ENCODE data around the gene ASCC3.
"Not testable (repeated sequence)": the region's sequence is repeated elsewhere in the genome, so short reads cannot be mapped to it uniquely, and the experiment has no call there.

The ASCC3 gene

GRCh38 chr6:100881707-100882040, 545 bp upstream of the ASCC3 start:
- no peak for DNase-seq

DNA sequence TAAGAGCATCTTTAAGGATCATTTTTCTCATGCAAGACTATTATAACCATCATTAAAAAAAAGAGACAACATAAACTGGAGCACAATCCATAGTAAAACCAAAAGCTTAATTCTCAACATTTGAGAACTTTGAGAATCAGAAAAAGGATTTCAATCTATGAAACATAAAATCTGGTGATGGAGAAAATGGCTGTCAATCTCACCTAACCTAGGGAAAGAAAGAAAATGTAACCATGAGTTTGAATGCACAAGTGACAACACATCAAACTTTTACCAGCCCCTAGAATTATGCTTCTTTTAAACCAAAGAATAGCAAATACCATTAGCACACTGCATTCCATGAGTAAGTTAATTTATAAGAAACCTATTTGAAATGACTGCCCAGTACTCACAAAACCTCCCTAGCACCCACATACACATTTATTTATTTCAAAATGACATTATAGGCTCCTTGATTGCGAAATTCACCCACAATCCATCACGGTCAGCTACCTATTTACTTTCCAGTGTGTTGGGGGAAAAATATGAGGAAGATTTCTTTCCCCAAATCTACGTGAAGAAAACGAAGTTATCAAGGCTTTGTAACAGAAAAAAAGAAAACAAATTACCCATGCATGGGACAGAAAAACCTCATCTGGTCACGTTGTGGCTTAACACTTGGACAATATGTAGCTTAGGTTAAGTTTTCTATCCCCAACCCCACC, 828 bp downstream of the ASCC3 start:
- DNase-seq = no peak

DNA sequence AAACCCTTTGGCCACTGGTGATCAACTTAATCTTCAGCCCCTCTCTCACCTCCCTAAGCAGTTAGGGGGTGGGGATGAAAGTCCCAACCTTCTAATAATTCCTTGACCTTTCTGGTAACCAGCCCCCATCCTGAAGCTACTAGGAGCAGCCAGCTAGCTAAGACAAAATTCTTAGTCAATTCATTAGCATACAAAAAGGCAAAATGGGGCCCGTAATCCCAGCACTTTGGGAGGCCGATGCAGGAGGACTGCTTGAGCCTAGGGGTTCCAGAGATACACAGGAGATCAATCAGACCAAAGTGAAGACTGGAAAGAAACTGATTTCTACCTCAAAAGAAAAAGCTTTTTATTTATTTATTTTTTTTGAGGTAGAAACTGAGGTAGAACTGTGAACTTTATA, 1.8 kb downstream of the ASCC3 start:
- no peak for DNase-seq

DNA sequence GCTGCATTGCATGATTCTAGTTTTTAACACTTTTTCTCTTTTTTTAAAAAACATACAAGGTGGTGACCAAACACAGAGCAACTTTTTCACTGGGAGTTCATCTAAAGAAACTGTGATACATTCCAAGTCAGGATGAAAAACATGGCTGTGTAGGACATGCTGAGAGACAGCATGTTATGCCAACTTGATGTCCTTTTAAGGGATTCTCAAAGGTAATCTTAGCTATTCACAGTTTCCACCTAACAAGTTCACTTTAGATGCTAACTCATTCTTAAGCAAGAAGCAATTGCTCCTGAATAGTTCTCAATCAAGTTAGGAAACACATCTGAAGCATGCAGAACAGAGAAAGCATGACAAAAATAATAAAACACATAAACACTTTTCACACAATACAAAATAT, 3.3 kb downstream of the ASCC3 start:
- DNase-seq = no peak

GRCh38 chr6:100876251-100876650, 4.9 kb downstream of the ASCC3 start:
- no peak for DNase-seq

DNA sequence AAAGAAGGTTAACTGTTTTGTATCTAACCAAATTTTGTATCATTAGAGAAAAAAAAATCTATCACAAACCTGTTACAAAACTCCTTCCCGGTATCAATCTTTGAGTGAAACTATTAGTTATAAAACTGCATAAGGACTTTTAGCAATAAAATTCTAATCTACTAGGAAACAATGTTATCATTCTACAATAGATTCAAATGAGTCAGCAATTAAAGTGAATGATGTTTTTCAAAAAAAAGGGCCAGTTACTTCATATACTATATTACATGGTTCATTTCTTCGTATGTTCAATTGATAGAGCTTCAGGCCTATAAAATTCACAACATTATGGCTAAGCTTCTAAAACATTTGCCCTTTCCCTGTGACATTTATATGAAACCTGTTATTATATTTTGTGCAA, 15.6 kb downstream of the ASCC3 start:
- DNase-seq = no peak

GRCh38 chr6:100862063-100862462, 19.1 kb downstream of the ASCC3 start:
- DNase-seq = no peak

GRCh38 chr6:100856146-100856545, 25.0 kb downstream of the ASCC3 start:
- no peak for DNase-seq

- DNase-seq = no peak
Observed at GRCh38 chr6:100851819-100852218, 29.3 kb downstream of the ASCC3 start.

- DNase-seq = no peak
Observed at GRCh38 chr6:100850174-100850573, 31.0 kb downstream of the ASCC3 start.

DNA sequence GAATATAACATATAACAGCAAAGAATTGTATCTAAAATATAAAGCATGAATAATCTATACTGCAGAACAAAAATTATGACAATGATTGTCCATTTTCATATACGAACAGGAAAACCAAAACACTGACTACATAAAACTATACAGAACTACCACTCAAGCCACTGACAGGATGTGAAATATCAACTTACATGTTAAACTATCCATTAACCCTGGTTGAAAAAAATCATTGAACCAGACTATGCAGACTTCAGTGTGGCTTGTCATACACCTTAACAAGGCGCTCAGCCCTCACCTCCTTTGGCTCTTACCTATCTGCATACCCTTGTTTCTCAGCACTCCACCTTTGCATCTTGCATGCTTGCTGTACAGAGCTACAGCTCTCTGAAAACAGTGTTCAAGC, 34.9 kb downstream of the ASCC3 start:
- DNase-seq = no peak

DNA sequence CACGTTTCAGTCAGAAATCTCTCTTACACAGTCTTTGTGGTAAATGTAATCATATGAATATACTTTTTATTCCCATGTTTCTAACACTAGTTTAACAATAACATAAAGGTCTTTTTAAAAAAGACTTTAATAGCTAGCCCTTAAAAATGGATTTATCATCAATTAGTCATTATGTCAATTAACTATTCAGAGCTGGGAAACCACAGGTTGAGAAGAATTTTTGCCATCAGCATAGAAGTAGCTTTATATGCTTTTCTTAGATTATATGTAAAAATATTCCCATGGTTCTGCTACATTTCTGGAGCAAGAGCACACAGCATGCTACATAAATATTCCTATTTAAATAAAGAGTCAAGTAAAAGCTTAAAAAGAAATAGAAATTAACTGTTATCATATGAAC, 35.5 kb downstream of the ASCC3 start:
- DNase-seq = no peak

DNA sequence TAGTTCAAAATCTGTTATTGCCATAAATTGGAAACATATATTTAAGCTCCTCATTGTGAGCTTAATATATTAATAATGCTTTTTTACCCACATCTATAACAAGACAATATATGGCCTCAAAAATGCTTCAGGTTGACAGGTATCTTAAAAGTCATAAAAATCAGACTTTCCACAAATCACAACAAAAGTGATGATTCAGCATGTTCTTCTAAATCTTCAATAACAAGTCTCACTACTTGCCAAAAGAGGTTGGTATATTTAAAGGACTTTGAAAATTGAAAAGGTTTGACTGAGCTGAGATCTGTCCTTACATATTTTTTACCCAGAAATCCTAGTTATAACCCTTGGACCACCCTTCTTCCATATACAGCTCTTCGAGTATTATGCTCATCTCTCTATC, 41.7 kb downstream of the ASCC3 start:
- no peak for DNase-seq

- DNase-seq = no peak
Observed at GRCh38 chr6:100838011-100838410, 43.1 kb downstream of the ASCC3 start.

GRCh38 chr6:100833972-100834574, 47.1 kb downstream of the ASCC3 start:
- DNase-seq = no peak

GRCh38 chr6:100829077-100829595, 52.0 kb downstream of the ASCC3 start:
- not testable (repeated sequence) for DNase-seq

GRCh38 chr6:100823041-100823440, 58.1 kb downstream of the ASCC3 start:
- no peak for DNase-seq

DNA sequence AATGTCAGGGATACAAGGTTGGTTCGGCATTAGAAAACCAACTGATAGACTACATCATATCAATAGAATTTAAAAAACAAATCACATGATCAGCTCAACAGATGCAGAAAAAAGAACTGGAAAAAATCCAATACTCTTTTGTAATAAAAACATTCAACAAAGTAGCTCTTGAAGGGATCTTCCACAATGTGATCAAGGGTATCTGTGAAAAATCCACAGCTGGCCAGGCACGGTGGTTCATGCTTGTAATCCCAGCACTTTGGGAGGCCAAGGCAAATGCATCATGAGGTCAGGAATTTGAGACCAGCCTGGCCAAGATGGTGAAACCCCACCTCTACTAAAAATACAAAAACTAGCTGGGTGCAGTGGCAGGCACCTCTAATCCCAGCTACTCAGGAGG, 63.1 kb downstream of the ASCC3 start:
- no peak for DNase-seq

DNA sequence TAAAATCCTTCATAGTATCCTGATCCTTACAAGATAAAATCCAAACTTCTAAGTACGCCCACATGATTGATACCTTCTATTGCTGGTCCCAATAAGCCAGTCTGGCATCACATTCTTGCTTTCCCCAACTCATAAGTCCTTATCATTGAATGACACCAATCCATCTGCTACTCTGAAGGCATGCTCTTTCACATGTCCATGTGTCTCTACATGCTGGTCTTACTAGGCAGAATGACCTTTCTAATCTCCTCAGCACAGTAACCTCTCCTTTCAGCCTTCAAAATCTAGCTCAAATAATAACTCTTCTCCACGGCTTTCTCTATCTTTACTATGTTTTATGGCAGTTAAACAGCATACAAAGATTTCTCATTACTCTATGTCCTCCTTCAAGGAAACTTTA, 71.1 kb downstream of the ASCC3 start:
- DNase-seq = no peak

- DNase-seq = no peak
Observed at GRCh38 chr6:100809346-100809745, 71.8 kb downstream of the ASCC3 start.

- DNase-seq = no peak
Observed at GRCh38 chr6:100808638-100809275, 72.4 kb downstream of the ASCC3 start.

- no peak for DNase-seq
Observed at GRCh38 chr6:100806296-100806695, 74.8 kb downstream of the ASCC3 start.

DNA sequence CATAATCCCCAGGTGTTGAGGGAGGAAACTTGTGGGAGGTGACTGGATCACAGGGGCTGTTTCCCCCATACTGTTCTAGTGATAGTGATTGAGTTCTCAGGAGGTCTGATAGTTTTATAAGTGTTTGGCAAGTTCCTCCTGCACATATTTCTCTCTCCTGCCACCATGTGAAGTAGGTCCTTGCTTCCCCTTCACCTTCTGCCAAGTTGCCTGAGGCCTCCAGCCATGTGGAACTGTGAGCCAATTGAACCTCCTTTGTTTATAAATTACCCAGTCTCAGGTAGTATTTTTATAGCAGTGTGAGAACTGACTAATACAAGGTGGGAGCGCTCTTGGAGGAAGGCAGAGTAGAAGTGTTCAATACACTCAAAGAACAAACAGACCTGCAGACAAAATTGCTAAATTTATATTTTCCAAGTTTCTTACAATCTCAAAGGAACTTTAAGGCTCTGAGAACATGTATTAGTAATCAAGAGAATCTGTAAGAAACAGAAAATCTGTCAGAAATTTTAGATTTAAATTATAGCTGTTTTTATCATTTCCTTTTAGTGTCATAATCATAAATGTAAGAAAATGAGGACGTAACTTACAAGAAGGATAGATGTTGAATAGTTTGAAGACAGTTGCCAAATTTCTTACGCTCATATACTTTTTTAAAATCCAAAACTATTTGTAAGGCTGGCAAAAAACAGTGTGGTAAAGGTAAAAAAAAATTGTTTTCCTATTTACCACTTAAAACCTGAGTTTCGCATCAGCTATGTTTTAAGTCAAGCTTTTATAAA, 77.7 kb downstream of the ASCC3 start:
- no peak for DNase-seq

DNA sequence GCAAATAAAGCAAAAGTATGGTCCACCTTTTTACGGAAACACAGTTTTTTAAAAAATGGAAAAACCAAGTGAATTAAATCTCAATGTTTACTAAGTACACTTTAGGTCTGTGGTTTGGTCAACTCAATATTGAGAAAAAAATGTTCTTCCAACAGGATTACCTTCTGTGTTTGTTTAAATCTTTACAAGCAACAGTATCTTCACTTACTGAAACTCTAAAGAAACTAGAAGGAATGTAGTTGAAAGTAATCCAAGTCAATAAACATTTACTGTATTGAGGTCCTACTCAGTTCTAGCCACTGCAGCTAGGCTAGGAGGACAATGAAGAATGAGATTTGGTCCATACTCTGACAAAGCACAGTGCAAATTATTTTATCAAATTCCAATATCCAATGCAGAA, 80.1 kb downstream of the ASCC3 start:
- DNase-seq = no peak

All from CD4-positive, alpha-beta T cell treated with Interleukin-15 for 1 hour (primary cell).